GM12872 (cell line): ENCODE results near the gene ZDHHC12.

Source experiments
- TF ChIP-seq, protein P1 (sequence below): IDR thresholded peaks from 3 replicates; pipeline ENCODE4 v1.5.1; 2011; ENCODE audit warnings: low read depth, mild to moderate bottlenecking, low read length, moderate library complexity; ENCODE audit not compliant: insufficient read depth

The ZDHHC12 gene

DNA sequence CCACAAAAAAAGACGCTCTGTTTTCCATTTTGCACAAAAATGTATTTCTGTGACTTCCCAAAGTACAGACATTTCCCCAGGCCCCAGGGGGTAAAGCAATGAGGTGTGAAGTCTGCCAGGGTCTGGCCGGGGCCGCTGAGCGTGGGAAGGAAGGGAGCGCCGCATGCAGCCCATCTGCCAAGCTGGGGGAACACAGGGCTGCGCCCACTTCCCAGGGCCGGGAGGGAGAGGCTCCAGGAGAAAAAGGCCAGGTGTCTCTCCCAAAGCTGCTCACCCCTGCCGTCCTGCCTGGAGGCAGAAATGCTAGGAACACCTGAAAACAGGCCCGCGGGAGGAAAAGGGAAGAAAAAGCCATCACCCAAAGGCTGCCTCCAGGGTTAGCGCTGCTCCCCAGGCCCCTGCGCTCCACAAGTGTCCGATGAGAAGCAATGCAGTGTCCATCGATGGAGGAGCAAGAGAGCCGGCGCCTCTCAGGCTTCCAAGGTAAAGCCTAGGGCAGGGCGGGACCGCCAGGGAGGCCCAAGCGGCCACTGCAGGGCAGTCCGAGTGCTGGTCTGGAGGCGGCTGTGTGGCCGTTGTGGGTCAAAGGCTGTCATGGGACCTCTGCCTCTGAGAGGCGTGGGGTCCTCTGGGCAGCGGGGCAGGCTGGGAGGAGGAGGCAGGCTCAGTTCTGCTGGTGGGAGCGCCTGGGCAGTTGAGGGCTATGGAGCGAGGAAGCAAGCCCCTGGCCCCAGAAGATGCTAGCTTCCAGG, 6.0 kb upstream of the ZDHHC12 start:
- TF ChIP-seq, protein P1, sequence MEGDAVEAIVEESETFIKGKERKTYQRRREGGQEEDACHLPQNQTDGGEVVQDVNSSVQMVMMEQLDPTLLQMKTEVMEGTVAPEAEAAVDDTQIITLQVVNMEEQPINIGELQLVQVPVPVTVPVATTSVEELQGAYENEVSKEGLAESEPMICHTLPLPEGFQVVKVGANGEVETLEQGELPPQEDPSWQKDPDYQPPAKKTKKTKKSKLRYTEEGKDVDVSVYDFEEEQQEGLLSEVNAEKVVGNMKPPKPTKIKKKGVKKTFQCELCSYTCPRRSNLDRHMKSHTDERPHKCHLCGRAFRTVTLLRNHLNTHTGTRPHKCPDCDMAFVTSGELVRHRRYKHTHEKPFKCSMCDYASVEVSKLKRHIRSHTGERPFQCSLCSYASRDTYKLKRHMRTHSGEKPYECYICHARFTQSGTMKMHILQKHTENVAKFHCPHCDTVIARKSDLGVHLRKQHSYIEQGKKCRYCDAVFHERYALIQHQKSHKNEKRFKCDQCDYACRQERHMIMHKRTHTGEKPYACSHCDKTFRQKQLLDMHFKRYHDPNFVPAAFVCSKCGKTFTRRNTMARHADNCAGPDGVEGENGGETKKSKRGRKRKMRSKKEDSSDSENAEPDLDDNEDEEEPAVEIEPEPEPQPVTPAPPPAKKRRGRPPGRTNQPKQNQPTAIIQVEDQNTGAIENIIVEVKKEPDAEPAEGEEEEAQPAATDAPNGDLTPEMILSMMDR, result no peak

DNA sequence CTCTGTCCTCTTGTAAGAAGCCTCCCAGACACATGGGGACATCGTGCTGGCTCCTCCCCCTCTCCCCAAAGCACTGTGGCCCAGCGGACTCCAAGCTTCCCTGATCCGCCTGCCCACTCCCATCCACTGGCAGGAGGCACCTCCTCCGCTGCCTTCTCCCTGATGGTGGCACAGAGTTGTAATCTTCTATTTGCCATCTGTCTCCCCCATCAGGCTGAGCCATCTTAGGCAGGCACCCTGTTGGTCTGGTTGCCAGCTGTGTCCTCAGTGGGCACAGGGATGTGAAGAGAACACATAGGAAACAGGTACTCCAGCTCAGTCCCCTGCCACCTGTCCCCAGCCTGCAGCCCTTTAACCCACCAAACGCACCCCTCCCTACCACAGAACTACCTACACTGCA, 5.4 kb upstream of the ZDHHC12 start:
- TF ChIP-seq, protein P1, result no peak

DNA sequence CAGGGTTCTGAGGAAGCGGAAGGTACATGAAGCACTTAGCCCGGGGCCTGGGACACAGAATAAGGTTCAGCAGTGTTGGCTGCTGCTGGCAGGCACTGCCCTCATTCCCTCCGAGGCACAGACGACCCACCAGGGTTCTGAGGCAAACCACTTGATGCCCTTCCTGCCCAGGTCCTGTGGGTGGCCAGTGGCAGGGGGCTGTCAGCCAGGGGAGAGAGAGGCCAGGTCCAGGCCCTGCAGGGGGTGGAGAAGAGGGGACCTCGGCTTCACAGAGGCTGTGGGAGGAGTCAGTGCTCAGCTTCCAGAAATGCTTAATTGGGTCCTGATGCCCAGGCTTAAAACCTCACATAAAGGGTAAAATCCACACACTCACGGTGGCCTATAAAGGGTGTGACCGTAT, 4.4 kb upstream of the ZDHHC12 start:
- TF ChIP-seq, protein P1, result no peak

DNA sequence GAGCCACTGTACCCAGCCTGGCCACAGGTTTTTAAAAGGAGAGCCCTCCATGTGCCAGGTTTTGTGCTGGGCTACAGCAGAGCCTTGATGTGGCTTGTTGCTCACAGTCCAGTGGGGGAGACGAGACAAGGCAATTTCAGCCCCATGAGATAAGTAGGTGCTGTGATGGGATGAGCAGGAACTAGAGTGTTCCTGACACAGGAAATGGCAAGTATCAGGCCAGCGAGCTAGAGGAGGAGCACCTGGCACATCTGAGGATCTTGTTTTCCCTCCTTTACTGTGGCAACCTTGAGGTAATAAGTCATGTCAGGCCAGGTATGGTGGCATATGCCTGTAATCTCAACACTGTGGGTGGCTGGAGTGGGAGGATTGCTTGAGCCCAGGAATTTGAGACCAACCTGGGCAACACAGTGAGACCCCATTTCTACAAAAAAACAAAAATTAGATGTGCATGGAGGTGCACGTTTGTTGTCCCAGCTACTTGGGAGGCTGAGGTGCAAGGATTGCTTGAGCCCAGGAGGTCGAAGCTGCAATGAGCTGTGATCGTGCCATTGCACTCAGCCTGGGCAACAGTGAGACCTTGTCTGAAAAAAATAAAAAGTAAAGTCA, 3.8 kb upstream of the ZDHHC12 start:
- TF ChIP-seq, protein P1, result no peak

DNA sequence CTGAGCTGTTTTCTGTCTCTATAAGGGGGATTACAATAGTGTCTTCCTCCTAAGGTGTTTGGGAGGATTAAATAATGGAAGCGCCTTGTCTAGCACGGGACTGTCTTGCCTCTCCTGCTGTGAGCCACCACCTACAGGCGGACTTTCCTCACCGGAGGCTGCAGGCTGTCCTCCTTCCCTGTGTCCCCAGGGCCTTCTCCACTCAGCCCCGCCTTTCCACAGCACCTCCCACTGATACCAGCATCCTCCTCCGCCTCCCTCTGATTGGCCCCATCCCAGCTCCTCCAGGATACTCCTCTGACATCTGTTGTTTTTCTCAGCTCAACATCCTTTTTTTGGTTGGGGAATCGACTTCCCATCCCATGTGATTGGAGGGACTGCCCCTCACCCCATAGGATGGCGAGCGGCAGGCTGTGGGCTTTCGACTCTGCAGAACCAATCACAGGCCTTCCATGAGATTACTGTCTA, 851 bp upstream of the ZDHHC12 start:
- TF ChIP-seq, protein P1, result peak; percentile 19; the same call in 1 of the 3 replicates

- TF ChIP-seq, protein P1, result no peak
Observed at GRCh38 chr9:128723352-128723865, 518 bp downstream of the ZDHHC12 start.
